CD4-positive, alpha-beta memory T cell (primary cell): ENCODE results near the gene SLC25A29. TPM values are rescaled to one million over a fixed set of nuclear protein-coding genes. Genes with fewer than 3 reads are reported as not detected.
"Not testable (repeated sequence)": the region's sequence is repeated elsewhere in the genome, so short reads cannot be mapped to it uniquely, and the experiment has no call there.

Experiments
- CTCF ChIA-PET: fragments of 350-600 bp; sonication (Branson Sonifier 250); formaldehyde crosslinking; loops from one replicate; lab custom pipeline; 2021; ENCODE audit warnings: inconsistent platforms; ENCODE audit not compliant: partially characterized antibody; lab: Charles Lee
- POLR2A ChIA-PET: fragments of 350-600 bp; sonication (Branson Sonifier 250); formaldehyde crosslinking; loops from one replicate; lab custom pipeline; 2021; ENCODE audit not compliant: partially characterized antibody; lab: Charles Lee
- DNase-seq, 5 donors: peaks; one replicate each; pipeline versions ENCODE4 v3.0.0 to v3.0.0-alpha.2; 2020 to 2022; ENCODE audit warnings: mixed read lengths in 1 of 5
- H3K27ac ChIP-seq: one replicate; pipeline ENCODE4 v1.7.0; 2013; ENCODE audit warnings: low read depth, low read length
- H3K27me3 ChIP-seq: 2 replicates; pipeline ENCODE4 v1.7.0; 2013; ENCODE audit warnings: mild to moderate bottlenecking, low read length, moderate library complexity; ENCODE audit not compliant: insufficient read depth
- H3K36me3 ChIP-seq: 2 replicates; pipeline ENCODE4 v1.7.0; 2013; ENCODE audit warnings: mild to moderate bottlenecking, low read length, moderate library complexity; ENCODE audit not compliant: insufficient read depth
- H3K4me1 ChIP-seq: 2 replicates; pipeline ENCODE4 v1.7.0; 2013; ENCODE audit warnings: mild to moderate bottlenecking, low read length, moderate library complexity; ENCODE audit not compliant: insufficient read depth
- H3K4me3 ChIP-seq, 2 donors: one replicate each; pipeline ENCODE4 v1.7.0; 2013; ENCODE audit warnings: low read length in 2 of 2, mild to moderate bottlenecking in 1 of 2
- H3K9me3 ChIP-seq, 2 donors: one replicate each; pipeline ENCODE4 v1.7.0; 2013; ENCODE audit warnings: low read length in 2 of 2, control low read depth in 1 of 2; ENCODE audit not compliant: control insufficient read depth in 1 of 2
- H3K27ac Mint-ChIP-seq, 7 donors: one replicate each; pipeline ENCODE4 v1.8.0; 2020 to 2021; ENCODE audit warnings: mixed read lengths in 7 of 7, mild to moderate bottlenecking in 6 of 7, inconsistent platforms in 3 of 7, moderate library complexity in 3 of 7
- H3K27me3 Mint-ChIP-seq, 2 donors: one replicate each; pipeline ENCODE4 v1.8.0; 2020 to 2021; ENCODE audit warnings: mixed read lengths in 2 of 2
- H3K36me3 Mint-ChIP-seq, 2 donors: one replicate each; pipeline ENCODE4 v1.8.0; 2020 to 2021; ENCODE audit warnings: mixed read lengths in 2 of 2, inconsistent platforms in 1 of 2, mild to moderate bottlenecking in 1 of 2
- H3K4me1 Mint-ChIP-seq, 4 donors: one replicate each; pipeline ENCODE4 v1.8.0; 2020 to 2021; ENCODE audit warnings: mixed read lengths in 4 of 4, mild to moderate bottlenecking in 1 of 4
- H3K4me3 Mint-ChIP-seq, 8 donors: one replicate each; pipeline ENCODE4 v1.8.0; 2020 to 2021; ENCODE audit warnings: mixed read lengths in 8 of 8, mild to moderate bottlenecking in 7 of 8, moderate library complexity in 6 of 8, inconsistent platforms in 3 of 8
- H3K9me3 Mint-ChIP-seq, 8 donors: one replicate each; pipeline ENCODE4 v1.8.0; 2020 to 2021; ENCODE audit warnings: mixed read lengths in 8 of 8, mild to moderate bottlenecking in 5 of 8, inconsistent platforms in 3 of 8, moderate library complexity in 1 of 8
- intact Hi-C: fragments of 100-400 bp; cut with micrococcal nuclease; formaldehyde crosslinking; loops from one replicate; pipeline ENCODE4 v1.15.1; 2023
- polyA plus RNA-seq, 2 donors: library from polyadenylated mRNA; unstranded; fragments of 300-500 nt; fragmentation: Illumina TruSeq; gene quantifications; one replicate each; pipeline ENCODE4 v1.2.3, GENCODE V29; 2021
- total RNA-seq, 2 experiments: library from RNA; stranded (reverse); gene quantifications; one replicate each; pipeline ENCODE4 v1.2.3, GENCODE V29; 2021

The SLC25A29 gene
- total and polyA plus RNA-seq, 4 experiments from 2014 or later = 0.08 to 8.1 (median 4.7) TPM

- H3K27ac Mint-ChIP-seq = no peak overlapping the region
- intact Hi-C loops = no loop called here
- ChIA-PET CTCF (no interaction called here), POLR2A (no interaction called here)
- H3K27me3 ChIP-seq = no peaks in the 10 kb centered on the region
- no peaks in the 10 kb centered on the region for H3K9me3 ChIP-seq
- H3K9me3 Mint-ChIP-seq = no peaks in the 10 kb centered on the region
- no peak overlapping the region for H3K27ac ChIP-seq
- no peak overlapping the region for H3K4me3 ChIP-seq
- H3K4me1 Mint-ChIP-seq = no peaks in the 10 kb centered on the region
- no peaks in the 10 kb centered on the region for H3K36me3 Mint-ChIP-seq
- DNase-seq = no peak
- H3K36me3 ChIP-seq = no peaks in the 10 kb centered on the region
- no peak overlapping the region for H3K4me3 Mint-ChIP-seq
- H3K4me1 ChIP-seq = no peaks in the 10 kb centered on the region
- H3K27me3 Mint-ChIP-seq = no peaks in the 10 kb centered on the region
These were observed 14.8 kb downstream of the SLC25A29 start for GRCh38 chr14:100291305-100292075.

GRCh38 chr14:100290607-100291304 lies 15.5 kb downstream of the SLC25A29 start:
- DNase-seq = no peak
- CTCF ChIA-PET = interaction anchor here (1.5 kb wide), 1 partner anchor 21 kb away, joined by 5 read pairs; no protein-coding TSS in a partner anchor
- H3K27me3 Mint-ChIP-seq = no peaks in the 10 kb centered on the region

GRCh38 chr14:100289916-100290606 lies 16.2 kb downstream of the SLC25A29 start:
- Histone ChIP-seq H3K36me3 (no peaks in the 10 kb centered on the region), H3K27ac (no peak overlapping the region), H3K9me3 (no peaks in the 10 kb centered on the region), H3K27me3 (no peaks in the 10 kb centered on the region), H3K4me3 (no peak overlapping the region), H3K4me1 (peaks cover 5% of the 10 kb centered on the region)
- peaks cover 3 to 5% (median 4%) of the 10 kb centered on the region in 4 donors for H3K4me1 Mint-ChIP-seq
- ChIA-PET CTCF (interaction anchor here (1.5 kb wide), 1 partner anchor 21 kb away, joined by 5 read pairs; no protein-coding TSS in a partner anchor), POLR2A (no interaction called here)
- no peaks in the 10 kb centered on the region for H3K9me3 Mint-ChIP-seq
- no peaks in the 10 kb centered on the region for H3K27me3 Mint-ChIP-seq
- intact Hi-C loops = no loop called here
- H3K27ac Mint-ChIP-seq = no peak overlapping the region
- no peaks in the 10 kb centered on the region for H3K36me3 Mint-ChIP-seq
- no peak overlapping the region for H3K4me3 Mint-ChIP-seq
- no peak for DNase-seq

More at GRCh38 chr14:100290607-100291304, 15.5 kb downstream of the SLC25A29 start:
- no peaks in the 10 kb centered on the region for H3K36me3 Mint-ChIP-seq
- intact Hi-C loops = no loop called here
- no peaks in the 10 kb centered on the region for H3K9me3 Mint-ChIP-seq
- Histone ChIP-seq H3K4me1 (peaks cover 4% of the 10 kb centered on the region), H3K4me3 (no peak overlapping the region), H3K36me3 (no peaks in the 10 kb centered on the region), H3K27ac (no peak overlapping the region), H3K9me3 (no peaks in the 10 kb centered on the region), H3K27me3 (no peaks in the 10 kb centered on the region)
- peaks cover 3 to 5% (median 4%) of the 10 kb centered on the region in 4 donors for H3K4me1 Mint-ChIP-seq
- H3K4me3 Mint-ChIP-seq = no peak overlapping the region
- POLR2A ChIA-PET = no interaction called here
- peak overlapping the region in 1 of 7 donors; percentile 37 for H3K27ac Mint-ChIP-seq

GRCh38 chr14:100288382-100289185 lies 17.7 kb downstream of the SLC25A29 start:
- DNase-seq = no peak
- Histone ChIP-seq H3K27ac (no peak overlapping the region), H3K36me3 (no peaks in the 10 kb centered on the region), H3K4me3 (no peak overlapping the region), H3K9me3 (no peaks in the 10 kb centered on the region), H3K27me3 (no peaks in the 10 kb centered on the region), H3K4me1 (peaks cover 13% of the 10 kb centered on the region)
- no peaks in the 10 kb centered on the region for H3K9me3 Mint-ChIP-seq
- intact Hi-C loops = no loop called here
- no peak overlapping the region for H3K27ac Mint-ChIP-seq
- POLR2A ChIA-PET = no interaction called here
- H3K4me1 Mint-ChIP-seq = peaks cover 3 to 10% (median 4%) of the 10 kb centered on the region in 4 donors
- CTCF ChIA-PET = no interaction called here
- no peaks in the 10 kb centered on the region for H3K36me3 Mint-ChIP-seq
- no peak overlapping the region for H3K4me3 Mint-ChIP-seq
- no peaks in the 10 kb centered on the region for H3K27me3 Mint-ChIP-seq

- Mint-ChIP-seq H3K4me3 (peak overlapping the region in 1 of 8 donors; percentile 39), H3K27ac (peak overlapping the region in 1 of 7 donors; percentile 44)
- H3K4me1 Mint-ChIP-seq, H3K9me3 ChIP-seq, POLR2A ChIA-PET, H3K36me3 ChIP-seq, H3K27ac ChIP-seq, H3K9me3 Mint-ChIP-seq, H3K27me3 ChIP-seq, H3K4me3 ChIP-seq, H3K36me3 Mint-ChIP-seq, DNase-seq, H3K27me3 Mint-ChIP-seq, intact Hi-C loops: not testable (repeated sequence)
- CTCF ChIA-PET = interaction anchor here (1.0 kb wide), 1 partner anchor 9 kb away, joined by 3 read pairs; no protein-coding TSS in a partner anchor
- peaks cover 13% of the 10 kb centered on the region for H3K4me1 ChIP-seq
These were observed 18.3 kb downstream of the SLC25A29 start for GRCh38 chr14:100287998-100288295.

- ChIA-PET CTCF (interaction anchor here (1.0 to 4.8 kb wide), 4 partner anchors 8 to 247 kb away, joined by 3 to 38 read pairs (median 4); no protein-coding TSS in a partner anchor), POLR2A (no interaction called here)
- H3K4me3 Mint-ChIP-seq = peak overlapping the region in 1 of 8 donors; percentile 39
- DNase-seq = no peak
- H3K27me3 Mint-ChIP-seq = no peaks in the 10 kb centered on the region
- Histone ChIP-seq H3K4me3 (no peak overlapping the region), H3K27ac (no peak overlapping the region), H3K36me3 (no peaks in the 10 kb centered on the region), H3K9me3 (no peaks in the 10 kb centered on the region), H3K4me1 (peaks cover 13% of the 10 kb centered on the region), H3K27me3 (no peaks in the 10 kb centered on the region)
- intact Hi-C loops = no loop called here
- H3K27ac Mint-ChIP-seq = peak overlapping the region in 2 of 7 donors; percentile 44 to 81
- H3K9me3 Mint-ChIP-seq = no peaks in the 10 kb centered on the region
- peaks cover 3 to 12% (median 4%) of the 10 kb centered on the region in 4 donors for H3K4me1 Mint-ChIP-seq
- peaks cover 0 to 3% of the 10 kb centered on the region in 2 donors for H3K36me3 Mint-ChIP-seq
These were observed 18.8 kb downstream of the SLC25A29 start for GRCh38 chr14:100287202-100287997.
